GM18951 (cell line): Measurements from ENCODE around the gene GRIP2.

Source experiments
- POLR2A ChIP-seq: IDR thresholded peaks from 4 replicates; pipeline ENCODE4 v1.6.1; 2011; ENCODE audit warnings: mild to moderate bottlenecking; ENCODE audit not compliant: insufficient read length, insufficient read depth; ENCODE audit errors: extremely low read depth
- in situ Hi-C: fragments of 300-500 bp; cut with MboI; formaldehyde crosslinking; loops from one replicate; pipeline ENCODE4 v1.12.0; 2022; ENCODE audit warnings: low sequenced_read_pairs, mixed read lengths, inconsistent platforms; ENCODE audit not compliant: unreplicated experiment

Gene GRIP2

GRCh38 chr3:14458434-14459275 lies 81.5 kb downstream of the GRIP2 start:
- in situ Hi-C loops: no loop called here

DNA sequence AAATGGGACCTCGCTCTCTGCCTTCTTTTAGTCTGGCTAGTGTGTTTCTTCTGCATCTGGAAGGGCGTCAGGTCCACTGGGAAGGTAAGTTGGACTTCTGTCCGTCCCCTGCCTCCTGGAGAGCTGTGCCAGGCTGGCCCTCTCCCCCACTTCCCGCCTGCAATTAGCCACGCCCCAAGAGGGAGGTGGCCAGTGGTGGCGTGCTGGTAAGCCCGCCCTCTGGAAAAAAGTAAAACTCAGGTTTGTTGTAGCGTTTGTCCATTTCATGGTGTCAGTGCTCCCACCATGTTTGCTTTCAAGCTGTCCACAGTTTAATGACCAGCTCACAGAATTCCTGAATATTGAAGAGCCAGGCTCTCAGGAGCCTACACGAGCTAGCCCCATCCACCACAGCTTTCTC lies 82.1 kb downstream of the GRIP2 start:
- in situ Hi-C loops: no loop called here
- no peak for TF ChIP-seq POLR2A

More at GRCh38 chr3:14458434-14459275, 81.5 kb downstream of the GRIP2 start:
- TF ChIP-seq POLR2A: no peak

DNA sequence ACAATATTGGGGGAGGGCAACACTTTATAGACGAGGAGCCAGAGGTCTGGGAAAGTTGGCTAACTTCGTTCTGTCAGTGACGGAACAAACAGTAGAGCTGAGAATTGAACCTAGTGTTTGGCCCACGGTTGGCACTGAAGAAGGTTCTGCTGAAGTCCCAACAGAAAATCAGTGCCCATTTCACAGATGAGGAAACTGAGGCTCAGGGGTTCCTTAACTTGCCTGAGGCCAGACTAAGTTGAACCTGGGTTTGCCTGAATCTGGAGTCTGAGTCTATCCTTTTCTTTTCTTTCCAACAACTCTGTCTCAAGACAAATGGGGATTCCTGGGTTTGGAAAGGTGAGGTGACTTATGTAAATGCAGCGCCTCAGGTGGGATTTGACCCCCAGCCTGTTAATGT lies 82.7 kb downstream of the GRIP2 start:
- in situ Hi-C loops: no loop called here
- no peak for TF ChIP-seq POLR2A

- no peak for TF ChIP-seq POLR2A
- in situ Hi-C loops: no loop called here
These were observed 83.3 kb downstream of the GRIP2 start for GRCh38 chr3:14456794-14457193.

- TF ChIP-seq POLR2A: no peak
- in situ Hi-C loops: no loop called here
These were observed 84.4 kb downstream of the GRIP2 start for GRCh38 chr3:14455571-14456317.

DNA sequence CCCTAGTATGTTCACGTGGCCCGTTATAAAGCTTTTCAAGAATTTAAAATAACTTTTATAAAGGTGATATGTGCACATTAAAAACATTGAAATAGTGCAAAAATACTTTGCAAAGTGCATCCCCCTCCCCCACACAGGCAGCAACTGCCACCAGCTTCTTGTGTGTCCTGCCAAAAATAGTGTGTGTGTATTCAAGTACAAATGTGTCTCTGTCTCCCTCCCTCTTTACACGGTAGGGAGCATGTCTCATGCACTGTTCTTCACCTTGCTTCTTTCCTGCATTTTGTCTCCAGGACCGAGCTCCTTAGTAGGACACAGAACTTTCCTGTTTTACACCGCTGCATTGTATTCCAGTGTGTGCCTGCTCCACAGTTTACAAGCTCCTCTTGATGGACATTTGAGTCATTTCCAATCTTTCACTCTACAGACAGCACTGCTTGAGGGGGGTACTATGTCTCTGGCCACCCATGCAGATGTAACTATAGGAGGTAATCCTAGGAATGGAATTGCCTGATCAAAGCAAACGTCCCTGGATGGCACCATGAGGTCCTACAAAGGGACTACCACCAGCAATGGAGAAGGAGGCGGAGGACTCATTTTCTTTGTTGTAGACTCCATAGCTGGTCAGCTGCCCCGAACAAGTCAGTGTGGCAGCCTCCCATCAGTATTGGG lies 85.4 kb downstream of the GRIP2 start:
- no peak for TF ChIP-seq POLR2A
- in situ Hi-C loops: no loop called here

GRCh38 chr3:14453876-14454638 lies 86.1 kb downstream of the GRIP2 start:
- in situ Hi-C loops: no loop called here
- no peak for TF ChIP-seq POLR2A

GRCh38 chr3:14452740-14453710 lies 87.1 kb downstream of the GRIP2 start:
- in situ Hi-C loops: no loop called here
- TF ChIP-seq POLR2A: no peak

DNA sequence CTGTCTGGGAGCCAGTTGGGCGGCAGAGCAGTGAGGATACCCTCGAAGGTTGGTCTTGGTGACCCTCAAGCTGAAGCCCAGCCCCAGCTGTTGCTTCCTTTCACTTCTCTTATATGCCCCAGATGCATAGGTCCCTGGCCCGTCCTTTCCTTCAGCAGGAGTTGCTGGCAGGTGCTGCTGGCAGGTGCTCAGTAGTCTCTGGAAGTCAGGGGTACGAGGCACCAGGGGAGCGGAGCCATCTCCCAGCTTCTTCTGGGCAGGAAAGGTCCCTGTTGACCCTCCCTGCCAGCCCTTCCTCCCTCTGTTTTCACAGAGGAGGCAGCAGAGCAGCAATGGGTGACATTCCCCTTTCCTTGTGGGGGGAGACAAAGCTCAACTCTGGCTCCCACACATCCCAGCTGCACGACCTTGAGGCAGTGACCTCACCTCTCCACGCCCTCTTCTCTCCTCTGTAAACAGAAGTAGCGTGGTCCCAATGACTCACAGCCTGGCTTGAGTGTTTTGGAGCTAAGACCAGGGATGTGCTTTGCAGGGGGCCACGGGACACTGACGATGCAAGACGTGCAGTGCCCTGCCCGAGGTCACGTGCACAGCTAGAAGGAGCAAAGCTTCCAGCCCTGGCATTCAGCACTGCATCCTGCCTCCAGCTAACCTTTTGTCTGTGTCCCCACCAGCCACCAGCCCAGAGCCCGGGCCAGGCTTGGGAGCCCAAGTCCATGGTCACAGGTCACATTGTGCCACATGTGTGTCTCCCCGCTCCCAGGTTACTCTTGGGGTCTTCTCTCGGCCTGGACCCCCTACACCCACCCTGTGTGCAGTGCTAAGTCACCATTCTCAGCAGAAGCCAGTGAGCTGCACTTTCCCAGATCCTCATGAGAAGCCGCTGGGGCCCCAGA lies 88.0 kb downstream of the GRIP2 start:
- in situ Hi-C loops: no loop called here
- TF ChIP-seq POLR2A: no peak

DNA sequence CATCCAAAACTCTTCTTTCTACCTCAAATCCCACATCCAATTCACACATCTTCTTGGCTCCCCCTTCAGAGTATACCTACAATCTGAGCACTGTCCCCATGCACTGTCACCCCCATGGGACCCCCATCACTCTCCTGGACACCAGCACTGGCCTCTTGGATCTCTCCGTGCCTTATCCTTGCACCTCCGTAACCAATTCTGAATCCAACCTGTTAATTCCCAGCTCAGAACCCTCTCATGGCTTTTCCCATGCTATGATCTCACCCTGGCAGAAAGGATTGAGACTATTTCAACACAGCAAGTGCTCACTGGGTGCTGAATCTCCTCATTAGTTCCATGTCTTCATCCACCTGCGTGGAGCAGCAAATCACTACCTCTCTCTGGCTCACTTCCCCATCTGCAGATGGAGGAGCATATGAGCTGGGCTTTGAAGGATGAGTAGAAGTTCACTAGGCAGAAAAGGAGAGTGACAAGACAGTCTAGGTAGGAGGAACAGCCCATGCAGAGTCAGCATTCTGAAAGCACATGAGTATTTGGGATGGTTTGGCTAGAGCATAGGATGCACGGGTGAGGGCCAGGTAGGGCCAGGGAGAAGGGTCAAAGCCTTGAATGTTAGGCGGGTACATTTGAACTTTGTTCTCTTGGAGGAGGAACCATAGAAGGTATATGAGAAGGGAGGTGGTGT lies 89.1 kb downstream of the GRIP2 start:
- in situ Hi-C loops: no loop called here

More for the DNA sequence above, 89.1 kb downstream of the GRIP2 start:
- TF ChIP-seq POLR2A: no peak
